GM12801 (cell line): ENCODE measurements around the gene NLRC3.

Experiments
- CTCF ChIP-seq: IDR thresholded peaks from one replicate; pipeline ENCODE4 v1.5.1; 2011; ENCODE audit warnings: control low read depth; ENCODE audit not compliant: insufficient read length; ENCODE audit errors: extremely low read depth

Gene NLRC3

GRCh38 chr16:3549906-3550305 lies 27.3 kb downstream of the NLRC3 start:
- no peak for TF ChIP-seq CTCF

GRCh38 chr16:3548859-3549258 lies 28.3 kb downstream of the NLRC3 start:
- no peak for TF ChIP-seq CTCF

DNA sequence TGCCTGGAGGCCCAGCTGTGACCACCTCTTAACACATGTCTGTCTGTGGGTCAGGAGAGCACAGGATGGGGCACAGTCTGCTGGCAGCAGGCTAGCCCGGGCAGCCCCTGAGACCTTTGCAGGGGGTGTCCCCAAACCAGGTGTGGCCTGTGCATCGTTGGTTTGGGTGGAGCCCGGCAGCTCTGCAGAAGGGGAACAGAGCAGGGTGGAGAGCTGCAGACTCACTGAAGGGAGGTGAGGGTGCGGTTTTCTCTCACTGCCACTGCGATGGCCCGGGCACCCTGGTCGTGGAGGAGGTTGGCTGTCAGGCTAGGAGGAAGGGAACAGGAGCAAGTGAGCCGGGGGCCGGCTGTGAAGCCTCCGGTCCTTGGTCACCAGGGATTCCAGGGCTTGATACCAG lies 28.8 kb downstream of the NLRC3 start:
- TF ChIP-seq CTCF = no peak

DNA sequence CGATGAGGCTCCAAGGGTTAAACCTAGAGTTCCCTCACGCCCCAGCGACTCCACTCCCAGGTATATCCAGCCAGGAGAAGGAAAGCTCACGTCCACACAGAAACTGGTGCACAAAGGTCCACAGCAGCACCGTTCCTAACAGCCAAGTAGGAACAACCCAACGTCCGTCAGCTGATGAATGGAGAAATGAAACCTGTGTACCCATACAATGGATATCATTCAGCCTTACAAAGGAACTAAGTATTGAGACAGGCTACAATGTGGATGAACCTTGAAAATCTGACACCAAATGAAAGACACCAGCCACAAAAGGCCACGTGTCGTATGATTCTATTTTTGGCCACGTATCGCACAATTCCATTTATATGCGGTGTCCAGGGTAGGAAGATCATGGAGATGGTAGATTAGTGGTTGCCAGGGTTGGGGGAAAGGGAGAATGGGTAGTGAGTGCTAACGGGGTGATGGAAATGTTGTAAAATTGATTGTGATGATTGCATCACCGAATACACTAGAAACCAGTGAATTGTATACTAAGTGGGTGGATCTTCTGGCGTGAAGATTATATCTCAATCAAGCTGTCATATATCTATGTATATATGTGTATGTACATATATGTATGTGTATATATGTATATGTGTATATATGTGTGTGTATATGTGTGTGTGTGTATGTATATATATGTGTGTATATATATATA lies 30.1 kb downstream of the NLRC3 start:
- TF ChIP-seq CTCF = no peak

- no peak for TF ChIP-seq CTCF
Measured at GRCh38 chr16:3542601-3543373, 34.4 kb downstream of the NLRC3 start.

- no peak for TF ChIP-seq CTCF
Measured at GRCh38 chr16:3541527-3542155, 35.6 kb downstream of the NLRC3 start.

- TF ChIP-seq CTCF = no peak
Measured at GRCh38 chr16:3538222-3538621, 39.0 kb downstream of the NLRC3 start.
